GM18907 (cell line): Measurements from ENCODE around the gene MYO9A.

Source experiments
- ATAC-seq: cut with Tn5 transposase; IDR thresholded peaks from one replicate; pipeline ENCODE4 v1.9.1; 2021; ENCODE audit warnings: mild to moderate bottlenecking, moderate library complexity; ENCODE audit not compliant: unreplicated experiment

Gene MYO9A

DNA sequence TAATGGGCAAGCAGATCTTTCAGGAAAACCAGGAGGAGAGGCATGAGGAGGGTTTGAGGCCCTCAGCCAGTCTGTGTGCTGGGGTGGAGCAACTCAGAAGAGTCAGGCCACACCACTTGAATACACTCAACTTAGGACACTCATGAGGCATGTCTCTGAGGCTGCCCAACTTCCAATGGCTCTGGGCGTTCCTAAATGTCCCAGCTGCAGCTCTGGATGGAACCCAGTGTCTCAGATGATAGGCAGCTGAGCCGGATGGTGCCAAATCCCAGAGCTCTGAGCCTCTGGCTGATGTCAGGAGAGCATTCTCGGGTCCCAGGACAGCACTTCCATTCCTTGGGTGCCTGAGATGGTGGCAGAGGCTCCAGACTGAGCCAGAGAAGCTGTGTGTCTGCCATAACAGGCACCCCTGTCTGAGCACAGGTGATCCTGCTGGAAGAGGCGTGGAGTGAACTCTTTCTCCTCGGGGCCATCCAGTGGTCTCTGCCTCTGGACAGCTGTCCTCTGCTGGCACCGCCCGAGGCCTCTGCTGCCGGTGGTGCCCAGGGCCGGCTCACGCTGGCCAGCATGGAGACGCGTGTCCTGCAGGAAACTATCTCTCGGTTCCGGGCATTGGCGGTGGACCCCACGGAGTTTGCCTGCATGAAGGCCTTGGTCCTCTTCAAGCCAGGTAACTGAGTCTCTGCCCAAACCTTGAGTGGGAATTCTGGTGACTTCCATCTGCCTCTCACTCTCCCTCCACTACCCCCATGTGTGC, 304.8 kb downstream of the MYO9A start:
- no peak for ATAC-seq

DNA sequence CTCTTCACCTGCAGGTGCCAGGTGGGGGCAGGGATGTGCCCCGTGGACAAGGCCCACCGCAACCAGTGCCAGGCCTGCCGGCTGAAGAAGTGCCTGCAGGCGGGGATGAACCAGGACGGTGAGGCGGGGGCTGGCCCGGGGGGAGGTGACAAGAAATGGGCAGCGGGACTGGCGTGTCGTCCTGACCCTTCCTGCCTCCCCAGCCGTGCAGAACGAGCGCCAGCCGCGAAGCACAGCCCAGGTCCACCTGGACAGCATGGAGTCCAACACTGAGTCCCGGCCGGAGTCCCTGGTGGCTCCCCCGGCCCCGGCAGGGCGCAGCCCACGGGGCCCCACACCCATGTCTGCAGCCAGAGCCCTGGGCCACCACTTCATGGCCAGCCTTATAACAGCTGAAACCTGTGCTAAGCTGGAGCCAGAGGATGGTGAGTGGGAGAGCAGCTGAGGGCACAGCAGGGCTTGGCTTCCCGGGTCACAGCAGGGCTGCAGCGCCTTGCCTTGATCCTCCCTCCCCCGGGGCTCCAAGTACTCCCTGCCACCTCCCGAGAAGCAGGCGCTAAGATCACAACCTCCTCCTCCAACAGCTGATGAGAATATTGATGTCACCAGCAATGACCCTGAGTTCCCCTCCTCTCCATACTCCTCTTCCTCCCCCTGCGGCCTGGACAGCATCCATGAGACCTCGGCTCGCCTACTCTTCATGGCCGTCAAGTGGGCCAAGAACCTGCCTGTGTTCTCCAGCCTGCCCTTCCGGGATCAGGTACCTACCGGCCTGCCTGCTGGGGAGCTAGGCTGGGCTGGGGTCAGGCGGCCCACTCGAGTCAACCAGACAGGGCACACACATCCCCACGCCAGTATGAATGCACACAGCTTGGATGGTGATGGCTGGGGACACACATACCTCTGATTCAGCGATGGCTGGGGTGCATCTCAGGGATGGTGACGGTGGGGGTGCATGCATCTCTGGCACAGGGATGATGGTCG, 305.9 kb downstream of the MYO9A start:
- no peak for ATAC-seq

DNA sequence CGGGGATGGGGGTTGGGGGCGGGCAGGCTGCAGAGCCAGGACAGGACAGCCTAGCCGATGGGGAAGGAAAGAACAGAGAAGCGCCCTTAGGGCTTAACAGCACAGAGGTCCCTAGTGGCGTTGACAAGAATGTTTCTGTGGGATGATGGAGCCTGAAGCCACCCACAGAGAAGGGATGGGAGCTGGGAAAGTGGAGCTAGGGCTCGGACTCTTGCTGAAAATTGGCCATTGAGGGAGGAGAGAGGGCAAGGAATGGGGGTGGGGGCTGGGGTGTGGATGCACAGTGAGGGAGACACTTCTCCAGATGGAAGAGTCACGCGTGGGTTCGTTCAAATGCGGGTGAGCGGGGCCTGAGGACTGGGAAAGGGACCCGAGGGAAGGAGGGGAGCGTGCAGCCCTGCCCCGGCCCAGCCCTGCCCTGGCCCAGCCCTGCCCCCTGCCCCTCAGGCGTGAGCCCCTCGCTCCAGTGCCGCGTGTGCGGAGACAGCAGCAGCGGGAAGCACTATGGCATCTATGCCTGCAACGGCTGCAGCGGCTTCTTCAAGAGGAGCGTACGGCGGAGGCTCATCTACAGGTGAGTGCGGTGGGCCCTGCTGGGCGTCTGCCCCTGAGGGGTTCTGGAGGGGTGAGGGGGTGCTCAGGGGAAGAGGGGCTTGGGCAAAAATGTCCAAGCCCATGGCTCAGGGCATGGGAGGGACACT, 306.8 kb downstream of the MYO9A start:
- ATAC-seq, result no peak

DNA sequence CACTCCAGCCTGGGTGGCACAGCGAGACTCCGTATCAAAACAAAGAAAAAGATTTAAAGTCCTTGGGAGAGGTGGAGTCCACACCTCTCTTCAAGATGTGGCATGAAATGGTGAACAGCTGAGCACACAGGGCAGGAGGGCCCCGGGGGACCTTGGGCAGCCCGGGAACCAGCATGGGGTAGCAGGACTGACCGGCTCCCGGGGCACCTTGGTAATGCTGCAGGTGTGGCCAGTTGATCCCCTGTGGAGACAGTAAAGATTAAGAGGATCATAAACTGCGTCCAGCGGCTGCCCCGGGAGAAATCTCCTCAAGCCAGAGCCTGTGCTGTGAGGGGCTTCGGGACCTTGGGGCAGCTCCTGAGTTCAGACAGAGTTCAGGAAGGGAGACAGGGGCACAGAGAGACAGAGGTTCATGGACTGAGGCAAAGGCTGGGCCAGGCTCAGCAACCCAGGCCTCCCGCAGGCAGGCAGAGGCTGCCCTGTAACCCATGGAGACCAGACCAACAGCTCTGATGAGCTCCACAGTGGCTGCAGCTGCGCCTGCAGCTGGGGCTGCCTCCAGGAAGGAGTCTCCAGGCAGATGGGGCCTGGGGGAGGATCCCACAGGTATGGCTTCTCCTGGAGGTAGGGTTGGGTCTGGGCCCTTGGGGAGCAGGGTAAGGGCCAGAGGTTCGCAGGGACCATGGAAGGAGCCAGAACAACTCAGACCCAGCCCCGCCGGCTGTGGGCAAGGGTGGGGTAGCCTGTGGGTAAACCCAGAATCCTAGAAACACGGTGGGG, 307.5 kb downstream of the MYO9A start, which contains the start of gene NR2E3:
NR2E3 (plus strand) TSS at position 299 of the 780 bp plus-strand sequence; CDS start at position 489, 190 bp downstream.
- ATAC-seq, result no peak

DNA sequence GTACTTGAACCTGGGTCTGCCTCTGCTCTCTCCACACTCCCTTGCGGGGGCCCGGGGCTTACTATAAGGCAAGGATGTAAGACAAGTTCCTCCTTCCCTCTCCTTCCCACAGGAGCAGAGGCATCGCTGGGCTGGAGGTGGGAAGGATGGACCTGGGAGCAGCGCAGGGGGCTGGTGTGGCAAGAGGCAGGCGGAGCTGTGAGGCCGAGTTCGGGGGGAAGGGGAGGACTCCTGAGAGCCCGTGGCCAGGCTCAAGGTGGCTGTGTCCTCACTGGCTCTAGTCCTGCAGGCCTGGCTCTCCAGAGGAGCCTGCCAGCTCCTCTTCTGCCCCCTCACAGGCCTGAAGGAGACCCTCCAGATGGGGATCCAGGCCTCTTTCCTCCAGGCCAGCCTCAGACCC, 308.6 kb downstream of the MYO9A start:
- ATAC-seq, result no peak

DNA sequence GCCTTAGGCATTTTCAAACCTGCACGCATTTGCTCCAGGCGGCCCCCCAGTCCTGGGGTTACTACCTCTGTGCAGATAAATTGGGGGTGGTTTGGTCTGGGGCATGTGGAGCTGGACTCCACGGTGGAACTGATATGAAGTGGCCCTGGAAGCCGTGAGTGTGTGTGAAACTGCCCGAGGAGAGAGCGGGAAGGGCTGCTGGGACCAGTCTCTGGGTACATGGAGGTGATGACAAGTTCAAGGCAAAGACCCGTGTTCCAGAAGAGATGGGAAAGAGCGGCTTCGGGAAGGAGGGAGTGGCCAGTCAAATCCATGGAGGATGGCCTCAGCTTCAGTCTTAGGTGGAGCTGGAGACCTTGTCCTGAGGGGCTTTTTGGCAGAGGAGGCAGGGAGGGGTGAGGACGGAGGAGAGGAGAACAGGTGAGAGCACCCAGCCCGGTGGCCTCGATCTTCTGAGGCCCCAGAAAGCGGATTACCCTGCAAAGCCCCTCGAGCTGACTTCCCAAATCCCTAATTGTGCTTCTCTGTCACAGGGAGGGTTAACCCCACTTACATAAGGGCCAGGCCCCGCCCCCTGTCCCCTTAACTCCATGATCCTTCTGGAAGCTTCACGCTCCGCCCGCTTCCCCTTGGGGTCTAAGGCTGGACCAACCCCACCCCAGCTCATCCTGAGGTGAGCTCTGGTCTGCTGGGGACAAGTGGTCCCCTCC, 309.5 kb downstream of the MYO9A start:
- no peak for ATAC-seq

DNA sequence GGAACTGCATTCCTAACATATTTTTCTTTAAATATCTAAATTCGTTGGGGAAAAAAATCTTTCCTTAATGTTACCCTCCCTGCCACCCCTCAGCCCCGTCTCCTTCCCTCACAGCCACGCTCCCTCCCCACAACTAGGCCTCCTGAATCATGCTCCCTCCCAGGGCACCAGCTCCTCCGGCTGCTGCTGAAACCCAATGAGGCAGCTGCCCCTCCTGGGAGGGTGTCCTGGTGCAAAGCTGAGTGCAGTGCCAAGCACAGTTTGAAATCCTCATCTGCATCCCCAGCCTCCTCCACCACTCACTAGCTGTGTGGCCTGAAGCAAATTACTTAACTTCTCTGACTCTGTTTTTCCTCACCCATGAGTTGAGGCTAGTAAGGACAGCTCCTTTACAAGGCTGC, 310.3 kb downstream of the MYO9A start:
- no peak for ATAC-seq

DNA sequence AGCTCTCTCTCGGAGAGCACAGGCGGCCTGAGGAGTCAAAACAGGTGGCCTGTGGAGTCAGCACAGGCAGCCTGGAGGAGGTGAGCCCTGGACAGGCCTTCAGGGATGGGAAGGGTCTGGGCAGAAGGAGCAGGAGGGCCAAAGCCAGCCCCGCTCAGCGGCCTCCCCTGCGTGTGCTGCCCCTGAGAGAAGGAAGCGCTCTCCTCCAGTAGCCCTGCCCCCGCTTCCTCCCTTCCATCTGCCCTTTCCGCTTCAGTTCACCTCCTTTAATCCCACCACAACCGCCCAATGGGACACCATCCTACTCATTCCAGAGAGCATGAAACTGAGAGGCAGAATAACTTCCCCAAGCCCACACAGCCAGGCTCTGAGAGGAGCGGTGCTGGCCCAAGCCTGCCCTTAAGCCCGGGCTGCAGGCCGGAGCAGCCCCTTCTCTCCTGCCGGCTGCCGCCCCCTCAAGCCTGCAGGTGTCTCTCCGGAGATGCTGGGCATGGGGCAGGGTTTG, 310.8 kb downstream of the MYO9A start:
- ATAC-seq, result no peak

DNA sequence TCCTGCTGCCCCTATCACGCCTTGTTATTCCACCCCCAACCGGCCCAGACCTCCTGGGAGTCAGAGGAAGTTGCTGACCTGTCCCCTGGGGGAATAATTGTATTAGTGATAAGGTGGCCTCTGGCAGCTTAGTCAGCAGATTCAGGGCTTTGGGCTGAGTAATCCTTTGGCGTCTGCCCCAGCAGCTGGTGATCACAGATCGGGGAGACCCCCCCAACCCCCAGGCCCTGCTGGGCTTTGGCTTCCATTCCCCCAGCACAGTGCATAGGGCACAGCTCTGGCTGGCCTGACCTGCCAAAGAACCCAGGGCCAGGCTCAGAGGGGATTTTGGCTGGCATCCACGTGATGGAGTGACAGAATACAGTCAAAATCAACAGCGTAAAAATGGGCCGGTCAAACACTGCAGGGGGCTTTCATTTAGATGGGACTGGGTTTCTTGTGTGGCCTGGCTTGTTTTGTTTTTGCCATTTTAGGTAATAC, 311.5 kb downstream of the MYO9A start:
- no peak for ATAC-seq

DNA sequence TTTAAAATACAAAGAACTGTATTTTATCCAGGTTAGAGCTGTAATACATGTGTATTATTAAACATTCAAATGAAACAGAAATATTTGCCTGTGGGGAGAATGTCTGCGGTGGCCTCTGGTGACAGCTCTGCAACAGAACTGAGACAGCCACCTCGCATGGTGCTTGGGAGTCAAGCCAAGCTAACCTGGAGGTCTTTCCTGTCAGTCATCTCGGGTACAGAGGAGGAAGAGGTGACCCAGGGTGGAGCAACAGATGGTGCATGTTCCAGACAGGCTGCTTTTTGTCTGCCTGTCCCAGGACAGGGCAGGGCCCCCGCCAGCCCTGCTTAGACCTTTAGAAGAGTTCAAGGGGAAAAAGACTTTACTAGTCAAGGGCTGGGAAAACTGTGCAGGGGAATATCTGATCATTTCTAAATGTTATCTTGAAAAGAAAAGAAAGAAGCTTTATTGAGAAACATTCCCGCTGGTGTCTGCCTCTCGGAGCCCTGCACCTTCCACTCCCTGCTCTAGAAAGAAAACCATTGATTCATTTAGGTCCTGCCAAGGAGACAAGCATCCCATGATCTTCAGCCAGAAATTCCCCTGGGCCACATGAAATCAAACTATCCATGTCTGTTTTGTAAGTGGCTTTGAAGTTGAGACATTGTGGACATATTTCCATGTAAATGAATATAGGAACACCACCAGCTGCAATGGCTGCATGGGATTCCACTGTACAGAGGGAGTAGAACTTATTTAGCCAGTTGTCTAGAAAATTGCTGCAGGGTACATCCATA, 313.1 kb downstream of the MYO9A start:
- no peak for ATAC-seq

DNA sequence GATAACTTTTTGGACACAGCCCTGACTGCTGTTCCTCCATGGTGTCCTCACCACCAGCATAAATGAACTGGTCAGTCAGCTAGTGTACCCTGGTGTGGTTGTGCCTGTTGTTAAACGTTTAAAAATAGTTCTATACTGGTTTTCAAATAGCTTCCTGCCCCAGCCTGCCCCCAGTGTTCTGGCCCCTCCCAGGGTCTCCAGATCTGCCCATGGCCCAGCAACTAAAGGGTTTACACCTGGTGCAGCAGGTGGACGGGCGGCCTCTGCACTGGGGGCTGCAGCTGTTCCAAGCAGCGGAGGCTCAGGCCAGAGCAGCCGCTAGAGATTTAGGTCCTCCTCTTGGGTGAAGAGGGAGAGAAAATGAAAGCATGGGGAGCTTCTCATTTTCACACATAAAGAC, 313.7 kb downstream of the MYO9A start:
- ATAC-seq, result no peak

DNA sequence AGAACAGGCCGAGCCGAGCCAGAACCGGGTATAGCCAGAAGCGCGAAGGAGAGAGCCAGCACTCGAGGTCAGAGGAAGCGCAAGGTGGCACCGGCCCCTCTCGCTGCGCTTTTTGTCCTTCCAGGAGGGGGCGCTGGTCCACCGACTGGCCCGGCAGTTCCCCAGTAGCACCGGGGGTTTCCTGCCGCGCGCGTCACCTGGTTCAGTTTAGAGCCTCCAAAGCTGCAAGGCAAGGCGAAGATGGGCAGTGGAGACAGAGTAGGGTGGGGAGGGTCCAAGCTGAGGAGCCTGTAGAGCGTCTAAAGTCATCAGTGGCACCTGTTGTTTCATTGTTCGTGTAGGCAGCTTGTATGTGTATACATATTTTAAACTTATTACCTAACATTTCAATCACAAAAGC, 315.2 kb downstream of the MYO9A start:
- ATAC-seq, result no peak

DNA sequence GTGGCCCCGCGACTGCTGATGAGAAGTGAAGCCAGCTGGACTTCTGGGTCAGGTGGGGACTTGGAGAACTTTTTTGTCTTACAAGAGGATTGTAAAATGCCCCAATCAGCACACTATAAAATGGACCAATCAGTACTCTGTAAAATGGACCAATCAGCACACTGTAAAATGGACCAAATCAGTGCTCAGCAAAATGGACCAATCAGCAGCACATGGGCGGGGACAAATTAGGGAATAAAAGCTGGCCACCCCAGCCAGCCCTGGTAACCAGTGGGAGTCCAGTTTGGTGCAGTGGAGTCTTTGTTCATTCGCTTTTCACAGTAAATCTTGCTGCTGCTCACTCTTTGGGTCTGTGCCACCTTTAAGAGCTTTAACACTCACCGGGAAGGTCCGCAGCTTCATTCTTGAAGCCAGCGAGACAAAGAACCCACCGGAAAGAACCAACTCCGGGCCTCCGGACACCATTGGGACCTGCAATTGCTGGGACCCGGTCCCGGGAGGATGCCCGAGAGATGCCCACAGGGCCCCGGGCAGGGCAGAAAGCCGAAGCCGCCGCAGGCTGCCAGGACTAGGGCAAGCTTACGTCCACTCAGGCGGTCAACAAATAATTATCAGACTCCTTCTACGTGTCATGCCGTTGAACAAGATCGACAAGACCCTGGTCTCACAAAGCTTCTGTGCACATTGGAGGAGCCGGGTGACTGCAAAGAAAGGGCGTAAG, 315.9 kb downstream of the MYO9A start:
- ATAC-seq, result no peak

DNA sequence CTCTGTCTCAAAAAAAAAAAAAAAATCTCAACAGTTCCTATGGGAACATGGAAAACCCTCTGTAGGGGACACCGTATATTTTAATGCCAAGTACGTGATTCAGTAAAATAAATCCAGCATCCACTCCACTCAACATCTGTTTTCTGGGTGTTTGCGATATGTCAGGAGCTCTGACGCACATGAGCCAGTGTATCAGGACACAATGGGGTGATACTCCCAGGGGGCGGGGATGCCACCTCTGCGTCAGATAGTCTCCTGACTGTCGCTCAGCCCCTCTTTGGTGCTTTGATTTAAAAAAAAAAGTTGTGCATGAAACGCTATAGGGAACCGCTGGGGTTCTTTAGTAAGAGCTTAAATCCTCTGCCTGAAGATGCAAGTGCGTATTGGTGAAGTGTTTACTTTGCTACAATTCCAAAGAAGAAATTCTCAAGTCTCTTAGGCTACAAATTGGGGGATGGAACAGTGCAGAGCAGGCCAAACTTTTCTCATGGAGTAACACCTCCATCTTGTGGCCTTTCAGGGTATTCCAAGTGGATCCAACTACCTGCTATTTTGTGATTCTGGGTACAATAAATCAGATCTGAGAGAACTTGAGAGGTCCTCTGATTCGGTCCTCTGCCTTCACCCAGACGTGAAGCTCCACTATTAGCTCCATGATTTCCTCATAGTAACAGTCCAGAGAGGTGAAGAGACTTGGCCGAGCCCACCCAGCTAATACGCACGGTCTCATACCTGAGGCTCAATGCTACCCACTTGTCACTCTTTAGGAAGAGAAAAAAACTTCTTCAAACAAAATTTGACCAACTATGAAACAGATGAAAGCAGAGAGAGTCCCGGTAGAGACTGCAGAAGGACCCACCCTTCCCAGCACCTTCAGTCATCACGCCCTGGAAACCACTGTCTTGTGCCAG, 316.9 kb downstream of the MYO9A start:
- no peak for ATAC-seq

DNA sequence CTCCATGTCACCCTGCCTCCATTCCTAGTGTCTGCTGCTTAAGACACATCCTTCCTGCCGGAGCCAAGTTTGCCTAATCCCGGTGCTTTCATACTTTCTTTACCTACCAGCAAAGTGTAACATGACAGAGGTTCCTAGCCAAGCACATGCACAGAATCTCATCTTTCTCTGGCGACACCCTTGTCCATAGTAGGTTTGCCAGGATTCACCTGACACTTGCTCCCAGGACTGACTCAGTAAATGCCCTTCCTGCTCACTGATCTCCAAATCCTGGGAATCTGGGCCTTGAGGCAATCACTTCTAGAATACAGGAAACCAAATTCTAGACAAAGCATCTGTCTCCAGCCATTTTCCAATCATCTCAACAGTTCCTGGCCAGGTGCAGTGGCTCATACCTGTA, 317.8 kb downstream of the MYO9A start:
- no peak for ATAC-seq

DNA sequence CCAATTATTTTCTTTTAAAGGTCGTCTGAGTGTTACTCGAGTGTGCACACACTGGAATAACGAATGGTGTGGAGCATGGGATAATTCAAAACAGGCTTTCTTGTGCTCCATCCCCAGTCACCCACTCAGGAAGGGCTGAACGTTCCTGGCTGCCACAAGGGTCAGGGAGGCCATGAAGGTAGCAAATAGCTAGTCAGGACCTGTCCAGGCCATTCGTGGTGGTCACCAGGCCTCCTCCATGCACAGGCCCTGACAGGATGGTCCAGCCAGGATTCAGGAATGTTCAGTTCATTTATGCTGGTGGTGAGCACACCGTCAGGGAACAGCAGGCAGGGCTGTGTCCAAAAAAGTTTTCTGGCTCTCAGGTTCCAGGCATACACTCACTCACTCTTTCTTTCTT, 319.3 kb downstream of the MYO9A start:
- ATAC-seq, result no peak

DNA sequence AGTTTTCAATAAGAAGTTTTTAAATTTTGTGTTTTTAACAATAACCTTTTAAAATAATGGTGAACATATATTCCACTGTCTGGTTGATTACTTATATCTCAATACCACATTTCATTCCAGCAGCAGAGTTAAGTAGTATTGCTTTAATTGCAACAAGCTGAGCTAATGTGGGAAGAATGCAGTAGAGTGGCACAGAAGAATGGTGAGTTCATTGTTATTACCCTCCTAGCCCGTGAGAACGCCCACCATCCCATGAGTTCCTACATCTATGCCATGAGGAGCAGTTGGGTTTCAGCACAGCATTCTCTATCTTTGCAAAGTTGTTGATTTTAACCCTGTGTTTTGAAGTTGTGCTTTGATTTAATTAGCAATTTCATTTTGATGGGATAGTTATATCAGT, 325.4 kb downstream of the MYO9A start:
- ATAC-seq, result no peak
